ENCODE data around the gene RASD2.

RASD2 gene

DNA sequence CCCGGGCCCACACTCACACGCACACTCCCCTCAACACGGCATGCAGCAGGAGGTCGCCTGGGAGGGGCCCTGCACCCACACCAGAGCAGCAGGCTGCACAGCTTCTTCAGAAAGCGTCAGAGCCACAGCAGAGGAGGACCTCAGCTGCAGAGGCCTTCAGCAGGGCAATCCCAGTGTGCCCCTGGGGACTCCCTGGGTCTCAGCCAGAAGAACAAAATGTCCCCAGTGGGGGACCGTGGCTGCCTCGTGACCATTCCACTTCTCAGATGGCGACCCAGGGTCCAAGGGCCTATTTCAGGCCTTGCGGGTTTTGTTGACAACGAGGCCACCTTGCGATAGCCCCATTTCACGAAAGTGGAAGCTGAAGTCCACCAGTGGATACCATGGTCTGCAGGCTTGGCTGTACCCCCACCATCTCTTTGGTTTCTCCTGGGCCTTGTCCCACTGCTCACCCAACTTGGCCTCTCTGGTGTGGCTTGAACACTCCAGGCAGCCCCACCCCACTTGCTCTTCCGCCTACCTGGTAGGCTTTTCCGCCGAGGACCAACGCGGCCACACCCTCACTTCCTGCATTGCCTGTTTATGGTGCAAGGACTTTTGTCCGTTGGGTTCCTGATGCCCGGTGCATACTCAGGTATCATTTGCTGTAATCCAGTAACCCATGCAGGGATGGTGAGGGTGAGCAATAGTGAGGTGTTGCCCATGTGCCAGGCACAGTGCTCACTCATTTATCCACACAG lies 38.4 kb downstream of the RASD2 start:
- FAIRE-seq (no peak), DNase-seq (ENCODE audit: insufficient read length, low spot score) (no peak)

DNA sequence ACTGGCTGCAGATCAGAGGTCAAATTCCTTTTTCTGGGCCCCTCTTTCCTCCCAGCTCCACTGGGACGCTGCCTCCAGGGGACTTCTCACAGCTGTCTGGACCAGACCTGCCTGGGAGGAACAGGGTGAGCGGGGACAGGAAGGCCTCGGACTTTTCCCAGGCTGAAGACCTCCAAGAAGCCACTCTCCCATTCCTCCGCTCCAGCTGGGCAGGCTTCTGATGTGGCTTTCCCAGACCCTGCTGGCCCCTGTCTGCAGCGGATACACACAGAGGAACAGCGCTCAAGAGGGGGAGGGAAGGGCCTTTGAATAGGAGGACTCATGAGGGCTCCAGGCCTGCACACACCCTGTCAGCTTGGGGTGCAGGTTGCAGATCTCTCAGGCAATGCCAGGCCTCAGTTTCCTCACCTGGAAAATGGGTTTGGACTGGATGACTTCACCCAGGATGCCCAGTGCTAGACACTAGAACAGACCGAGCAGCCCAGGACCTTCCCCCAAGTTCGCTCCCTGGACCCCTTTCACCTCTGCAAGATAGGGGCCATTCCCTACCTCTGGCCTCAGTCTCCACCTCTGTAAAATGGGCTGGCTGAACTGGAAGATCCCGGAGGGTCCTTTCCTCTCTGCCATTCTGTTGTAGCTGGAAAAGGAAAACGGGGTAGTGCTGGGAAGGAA lies 39.9 kb downstream of the RASD2 start:
- no peak for FAIRE-seq
- DNase-seq (ENCODE audit: insufficient read length, low spot score) = no peak

DNA sequence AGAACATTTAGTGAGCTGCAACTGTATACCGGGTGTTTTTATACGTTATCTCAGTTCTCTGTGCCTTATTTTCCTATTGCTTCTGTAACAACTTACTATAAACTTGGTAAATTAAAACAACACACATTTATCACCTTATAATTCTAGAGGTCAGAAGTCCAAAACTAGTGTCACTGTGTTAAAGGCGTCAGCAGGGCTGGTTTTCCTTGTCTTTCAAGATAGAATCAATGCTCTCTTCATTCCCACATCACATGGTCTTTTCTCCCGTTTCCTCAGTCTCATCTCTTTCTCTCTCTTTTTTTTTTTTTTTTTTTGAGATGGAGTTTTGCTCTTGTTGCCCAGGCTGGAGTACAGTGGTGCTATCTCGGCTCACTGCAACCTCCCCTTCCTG lies 40.4 kb downstream of the RASD2 start:
- FAIRE-seq = no peak
- DNase-seq (ENCODE audit: insufficient read length, low spot score) = no peak

DNA sequence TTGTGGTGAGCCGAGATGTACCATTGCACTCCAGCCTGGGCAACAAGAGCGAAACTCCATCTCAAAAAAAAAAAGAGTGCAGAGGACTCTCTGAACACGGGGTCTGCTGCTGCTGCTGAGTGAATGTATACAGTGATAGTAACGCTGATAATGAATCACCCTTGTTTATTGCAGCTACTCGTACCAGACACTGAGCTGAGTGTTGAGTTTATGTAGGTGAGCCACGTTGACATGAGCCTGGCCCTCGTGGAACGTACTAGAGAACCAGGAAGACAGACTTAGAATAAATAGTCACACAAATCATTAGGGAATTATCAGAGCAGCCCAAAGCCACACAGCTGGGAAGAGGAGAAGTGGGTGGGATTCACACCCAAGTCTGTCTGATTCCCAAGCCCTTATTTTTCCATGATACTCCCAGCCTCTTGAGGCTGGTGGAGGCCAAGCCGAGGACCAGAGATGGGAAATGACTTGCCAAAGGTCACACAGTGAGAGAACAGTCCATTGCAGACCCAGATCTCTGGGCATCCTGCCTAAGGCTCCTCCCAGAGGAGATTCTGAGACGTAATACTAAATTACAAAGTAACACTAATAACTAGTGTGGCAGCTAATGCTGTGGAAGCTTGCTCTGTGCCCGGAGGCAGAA lies 41.7 kb downstream of the RASD2 start:
- FAIRE-seq (no peak), DNase-seq (ENCODE audit: insufficient read length, low spot score) (no peak)

DNA sequence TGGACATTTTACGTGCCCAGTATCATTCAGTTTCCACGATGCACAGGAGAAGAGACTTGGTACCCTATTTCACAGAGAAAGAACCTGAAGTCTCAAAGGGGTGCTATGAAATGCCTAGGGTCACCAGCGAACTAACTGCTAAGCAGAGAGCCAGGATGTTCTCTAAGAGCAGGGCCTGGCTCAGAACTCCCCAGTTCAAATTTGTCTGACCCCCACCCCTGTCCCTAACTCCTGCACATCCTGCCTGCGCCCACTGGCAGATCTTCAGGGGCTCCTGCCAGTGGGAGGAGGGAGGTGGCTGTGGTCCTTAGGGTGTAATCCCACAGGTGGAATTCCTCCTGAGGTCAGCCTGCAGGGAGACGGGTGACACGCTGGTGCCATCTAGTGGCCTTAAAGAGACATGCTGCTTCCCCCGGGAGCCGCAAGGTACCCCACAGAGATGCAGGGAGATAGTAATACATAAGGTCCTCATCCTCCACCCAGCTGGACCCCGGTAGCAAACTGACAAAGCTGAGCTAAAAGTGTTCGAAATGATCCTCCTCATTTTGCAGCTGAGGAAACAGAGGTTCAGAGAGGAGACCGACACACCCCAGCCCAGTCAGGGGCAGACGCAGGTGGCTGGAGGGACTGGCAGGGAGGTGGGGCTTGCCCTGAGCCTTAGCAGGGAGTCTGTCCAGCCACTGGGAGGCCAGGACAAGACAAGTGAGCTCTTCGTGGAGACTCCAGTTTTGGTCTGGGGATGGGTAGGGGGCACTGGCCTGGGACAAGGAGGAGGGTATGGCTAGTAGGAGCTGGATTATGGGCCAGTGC lies 42.4 kb downstream of the RASD2 start:
- DNase-seq (ENCODE audit: insufficient read length, low spot score) (peak; percentile 74), FAIRE-seq (no peak)

DNA sequence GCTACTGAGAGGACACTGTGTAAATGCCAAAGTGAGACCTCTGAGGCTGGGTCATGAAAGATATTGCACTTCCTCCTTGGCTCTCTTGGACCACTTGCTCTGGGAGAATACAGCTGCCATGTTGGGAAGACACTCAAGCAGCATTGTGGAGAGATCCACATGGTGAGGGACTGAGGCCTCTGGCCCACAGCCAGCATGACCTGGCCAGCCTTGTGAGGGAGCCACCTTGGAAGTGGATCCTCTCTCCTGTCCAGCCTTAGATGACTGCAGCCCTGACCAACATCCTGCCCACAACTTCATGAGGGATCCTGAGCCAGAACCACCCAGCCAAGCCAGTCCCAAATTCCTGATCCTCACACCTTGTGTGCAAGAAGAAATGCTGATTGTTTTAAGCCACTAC lies 46.1 kb downstream of the RASD2 start:
- DNase-seq (ENCODE audit: insufficient read length, low spot score) = no peak
- FAIRE-seq = no peak

DNA sequence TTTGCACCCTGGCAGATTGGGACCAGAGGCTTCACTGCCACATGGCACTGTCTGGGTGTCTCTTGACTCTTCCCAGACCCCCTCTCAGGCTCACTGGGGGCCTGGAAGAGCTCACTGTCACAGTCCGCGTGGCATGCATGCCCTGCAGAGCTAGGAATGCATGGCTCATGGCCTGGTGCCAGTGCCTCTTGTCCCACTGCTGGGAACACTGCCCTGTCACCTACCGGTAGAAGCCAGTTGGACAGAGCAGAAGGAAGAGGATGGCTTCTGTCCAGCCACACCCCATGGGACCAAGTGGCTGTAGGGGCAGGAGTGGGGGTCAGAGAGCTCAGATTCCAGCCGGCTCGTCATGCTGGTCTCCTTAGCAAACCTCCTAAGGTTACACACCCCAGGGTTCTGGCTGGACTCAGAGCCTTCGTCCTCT lies 46.8 kb downstream of the RASD2 start:
- no peak for FAIRE-seq
- DNase-seq (ENCODE audit: insufficient read length, low spot score) = no peak

DNA sequence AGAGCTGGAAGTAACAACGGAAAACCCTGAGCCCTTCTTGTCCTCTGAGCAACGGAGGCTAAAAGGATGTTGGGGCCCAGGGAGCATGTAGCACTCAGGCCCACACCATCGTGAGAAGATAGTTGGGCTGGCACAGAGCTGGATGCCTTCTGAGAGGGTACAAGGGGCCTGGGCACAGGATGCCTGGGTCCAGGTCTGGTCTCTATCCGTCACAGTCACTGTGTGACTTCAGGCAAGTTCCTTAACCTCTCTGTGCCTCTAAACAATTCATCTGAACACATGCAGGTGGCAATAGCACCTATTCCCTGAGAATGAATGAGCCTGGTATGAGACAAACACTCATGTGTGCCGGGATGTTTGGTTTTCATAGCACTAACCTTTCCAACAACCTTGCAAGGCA lies 47.3 kb downstream of the RASD2 start:
- no peak for FAIRE-seq

DNA sequence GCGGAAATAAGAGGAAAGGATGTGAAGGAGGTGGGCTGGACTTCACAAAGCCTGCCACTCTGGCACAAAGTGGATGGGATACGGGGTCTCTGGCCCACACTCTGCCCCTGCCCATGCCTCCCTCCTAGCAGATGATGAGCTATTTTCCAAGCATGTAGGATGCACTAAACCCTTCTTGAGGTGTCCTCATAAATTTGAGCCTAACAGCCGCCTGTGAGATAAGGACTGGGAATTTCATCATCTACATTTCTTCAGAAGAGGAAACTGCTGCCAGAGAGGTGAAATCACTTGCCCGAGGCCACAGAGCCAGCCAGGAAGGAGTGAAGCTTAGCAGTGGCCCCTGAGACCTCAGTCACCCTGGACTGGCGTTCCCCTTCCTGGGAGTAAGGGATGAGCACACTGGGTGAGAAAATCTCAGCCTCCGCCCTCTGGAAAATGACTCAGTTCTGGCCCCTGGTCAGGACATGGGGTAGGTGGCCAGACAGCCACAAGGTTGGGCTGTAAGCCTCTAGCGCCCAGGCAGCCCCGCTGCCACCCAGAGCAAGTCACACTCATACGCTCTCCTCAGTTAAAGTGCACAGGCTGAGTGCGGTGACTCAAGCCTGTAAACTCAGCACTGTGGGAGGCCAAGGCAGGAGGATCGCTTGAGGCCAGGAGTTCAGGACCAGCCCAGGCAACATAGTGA lies 48.6 kb downstream of the RASD2 start:
- DNase-seq (ENCODE audit: insufficient read length, low spot score) (peak; percentile 80), FAIRE-seq (peak; percentile 87)

More for the DNA sequence above, 47.3 kb downstream of the RASD2 start:
- no peak for DNase-seq (ENCODE audit: insufficient read length, low spot score)

DNA sequence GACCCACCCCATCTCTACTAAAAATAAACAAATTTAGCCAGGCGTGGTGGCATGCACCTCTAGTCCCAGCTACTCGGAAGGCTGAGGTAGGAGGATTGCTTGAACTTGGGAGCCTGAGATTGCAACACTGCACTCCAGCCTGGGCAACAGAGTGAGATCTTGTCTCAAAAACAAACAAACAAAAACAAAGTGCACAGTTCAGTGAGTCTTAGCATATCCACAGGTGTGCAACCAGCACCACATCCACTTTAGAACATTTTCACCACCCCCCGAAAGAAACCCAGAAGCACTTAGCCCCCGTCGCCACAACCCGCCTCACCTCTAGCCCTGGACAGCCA lies 49.1 kb downstream of the RASD2 start:
- DNase-seq (ENCODE audit: insufficient read length, low spot score) (no peak), FAIRE-seq (no peak)

DNA sequence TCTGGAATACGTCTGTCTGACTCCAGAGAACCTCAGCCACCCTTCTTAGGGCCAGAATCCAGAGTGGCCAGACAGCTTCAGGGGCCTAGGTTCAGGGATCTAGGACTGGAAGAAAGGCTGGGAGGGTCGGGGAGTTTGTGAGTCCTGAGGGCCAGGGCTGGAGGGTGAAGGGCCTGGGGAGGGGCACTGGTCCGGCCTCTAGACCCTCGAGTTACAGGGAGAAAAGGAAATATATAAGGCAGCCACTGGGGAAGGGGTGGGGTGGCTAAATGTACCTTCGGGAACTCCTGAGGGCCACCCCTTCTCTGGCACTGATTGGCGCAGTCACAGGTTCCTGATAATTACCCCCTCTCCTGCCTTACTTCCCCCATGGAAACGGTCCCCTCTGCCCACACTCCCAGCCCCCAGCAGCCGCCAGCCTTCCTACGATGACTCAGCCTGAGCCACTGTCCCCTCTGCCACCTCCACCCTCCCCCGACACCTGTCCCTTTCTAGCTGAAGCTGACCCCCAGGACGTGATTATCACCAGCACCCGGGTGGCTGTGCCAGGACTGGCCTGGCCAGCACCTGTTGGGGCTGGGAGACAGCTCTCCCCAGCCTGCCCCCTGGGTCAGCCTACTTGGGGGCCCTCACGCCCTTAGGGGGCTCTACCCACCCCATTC lies 50.1 kb downstream of the RASD2 start:
- FAIRE-seq (no peak), DNase-seq (ENCODE audit: insufficient read length, low spot score) (no peak)

DNA sequence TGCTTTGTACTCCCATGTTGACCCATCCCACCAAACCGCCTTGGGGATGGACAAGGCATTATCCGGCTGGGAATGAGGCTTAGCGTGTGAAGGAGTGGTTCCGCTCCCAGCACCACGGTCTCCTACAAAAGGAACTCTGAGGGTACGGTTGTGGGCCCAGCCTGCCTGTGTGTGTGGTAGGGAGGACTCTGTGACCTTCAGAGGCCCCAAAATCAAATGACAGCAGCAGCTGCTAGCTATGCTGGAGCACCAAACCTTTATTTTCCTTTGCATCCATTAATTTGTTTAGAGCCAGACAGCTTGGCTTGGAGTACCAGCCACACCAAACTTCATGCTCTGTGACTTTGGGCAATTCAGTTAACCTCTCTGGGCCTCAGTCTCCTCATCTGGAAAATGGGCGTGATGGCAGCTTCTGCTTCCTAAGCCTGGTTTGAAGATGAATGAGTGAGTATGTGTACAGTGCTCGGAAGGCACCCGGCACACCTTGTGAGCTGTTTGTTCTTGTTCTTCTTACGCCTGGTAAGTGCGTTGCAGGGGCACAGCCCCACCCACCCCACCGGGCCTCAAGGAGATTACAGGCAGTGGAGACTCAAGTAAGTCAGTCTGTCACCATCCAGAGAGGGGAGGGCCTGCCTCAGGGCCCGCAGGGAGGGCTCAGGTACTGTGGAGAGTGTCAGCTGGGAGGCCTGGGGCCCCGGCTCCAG lies 51.2 kb downstream of the RASD2 start:
- FAIRE-seq (no peak), DNase-seq (ENCODE audit: insufficient read length, low spot score) (no peak)

DNA sequence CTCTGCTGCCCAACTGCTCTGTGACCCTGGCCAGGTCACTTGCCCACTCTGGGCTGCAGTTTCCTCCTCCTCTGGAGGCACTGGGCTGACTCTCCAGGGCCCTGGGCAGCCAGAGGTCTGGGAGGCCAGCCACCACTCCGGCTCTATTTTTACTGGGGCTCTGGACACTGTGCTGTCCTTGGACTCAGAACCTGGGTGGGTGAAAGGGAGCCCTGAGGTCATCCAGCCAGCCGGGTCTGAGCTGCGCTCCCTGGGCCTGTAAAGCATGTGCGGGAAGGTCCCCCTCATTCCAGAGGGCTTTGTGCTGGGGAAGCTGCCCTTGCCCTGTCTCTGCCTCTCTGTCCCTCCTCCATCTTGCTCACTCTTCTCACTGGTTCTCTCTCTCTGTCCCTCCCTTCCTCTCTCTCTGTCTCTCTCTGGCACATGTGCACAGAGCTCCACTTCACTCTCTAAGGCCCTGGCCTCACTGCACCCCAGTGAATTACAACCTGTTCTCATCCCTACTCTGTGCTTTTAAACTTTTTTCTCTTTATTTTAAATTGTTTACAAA lies 51.9 kb downstream of the RASD2 start:
- DNase-seq (ENCODE audit: insufficient read length, low spot score) = no peak
- no peak for FAIRE-seq

DNA sequence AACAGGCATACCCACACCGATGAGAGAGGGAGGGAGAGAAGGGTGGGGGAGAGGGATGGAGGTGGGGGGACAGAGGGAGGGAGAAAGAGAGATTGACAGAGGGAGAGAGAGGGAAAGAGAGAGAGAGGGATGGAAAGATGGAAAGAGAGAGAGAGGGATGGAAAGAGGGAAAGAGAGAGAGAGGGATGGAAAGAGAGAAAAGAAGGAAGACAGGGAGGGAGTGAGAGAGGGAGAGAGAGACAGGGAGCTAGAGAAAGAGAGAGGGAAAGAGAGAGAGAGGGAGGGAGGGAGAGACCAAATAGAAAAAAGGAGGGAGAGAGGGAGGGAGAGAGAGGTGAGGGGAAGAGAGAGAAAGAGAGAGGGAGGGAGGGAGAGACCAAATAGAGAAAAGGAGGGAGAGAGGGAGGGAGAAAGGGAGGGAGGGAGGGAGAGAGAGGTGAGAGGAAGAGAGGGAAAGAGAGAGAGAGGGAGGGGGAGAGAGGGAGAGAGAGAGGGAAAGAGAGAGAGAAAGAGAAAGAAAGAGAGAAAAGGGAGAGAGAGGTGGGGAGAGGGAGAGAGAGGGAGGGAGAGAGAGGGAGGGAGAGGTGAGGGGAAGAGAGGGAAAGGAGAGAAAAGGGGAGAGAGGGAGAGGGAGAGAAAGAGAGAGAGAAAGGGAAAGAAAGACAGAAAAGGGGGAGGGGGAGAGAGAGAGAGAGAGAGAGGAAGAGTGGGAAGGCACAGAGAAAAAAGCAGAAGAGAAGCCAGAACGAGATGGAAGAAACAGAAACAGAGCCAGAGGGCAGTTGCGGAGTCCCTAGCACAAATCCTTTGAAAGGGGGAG lies 52.6 kb downstream of the RASD2 start:
- FAIRE-seq (no peak), DNase-seq (ENCODE audit: insufficient read length, low spot score) (no peak)

DNA sequence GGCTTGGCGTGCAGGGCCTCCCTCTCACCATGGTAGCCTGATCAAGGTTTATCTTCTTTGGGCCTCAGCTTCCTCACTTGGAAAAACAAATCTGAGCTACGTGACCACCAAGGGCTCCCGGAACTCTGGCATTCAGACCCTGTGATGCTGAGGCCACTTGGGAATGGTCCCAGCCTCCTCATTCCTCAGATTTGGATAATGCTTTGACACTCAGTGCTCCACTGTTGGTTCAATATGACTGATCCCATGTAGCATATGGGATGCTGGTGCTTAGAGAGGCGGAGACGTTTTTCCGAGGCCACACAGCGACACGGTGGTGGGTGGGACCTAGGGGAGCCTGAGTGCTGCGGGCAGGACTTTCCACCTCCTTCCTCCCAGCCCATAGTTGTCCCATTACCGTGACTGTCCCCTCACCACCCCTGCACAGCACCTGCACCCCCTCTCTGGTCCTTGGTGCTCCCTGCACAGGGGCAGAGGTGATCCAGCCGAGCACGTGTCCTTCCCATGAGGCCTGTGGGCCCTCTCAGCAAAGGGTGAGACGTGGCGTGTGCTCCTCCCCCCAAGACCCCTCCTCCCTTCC lies 53.4 kb downstream of the RASD2 start:
- FAIRE-seq = no peak
- DNase-seq (ENCODE audit: insufficient read length, low spot score) = no peak

DNA sequence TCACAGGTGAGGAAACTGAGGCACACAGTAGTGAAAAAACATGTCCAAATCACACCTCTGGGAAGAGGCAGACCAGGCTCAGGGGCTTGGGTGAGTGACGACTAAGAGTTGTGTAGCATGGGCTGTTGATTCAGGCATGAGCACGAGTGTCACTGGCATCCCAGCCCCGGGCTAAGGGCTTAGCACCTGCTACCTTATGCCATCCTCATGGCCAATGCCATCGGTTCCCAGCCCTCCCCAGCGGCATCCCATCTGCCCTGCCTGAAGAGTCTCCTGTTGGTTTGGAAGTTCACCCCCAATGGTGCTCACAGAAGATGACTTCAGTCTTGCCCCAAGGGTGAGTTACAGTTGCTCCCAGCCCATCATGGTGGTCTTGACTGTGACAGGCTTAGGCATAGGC lies 54.1 kb downstream of the RASD2 start:
- FAIRE-seq = no peak
- no peak for DNase-seq (ENCODE audit: insufficient read length, low spot score)

DNA sequence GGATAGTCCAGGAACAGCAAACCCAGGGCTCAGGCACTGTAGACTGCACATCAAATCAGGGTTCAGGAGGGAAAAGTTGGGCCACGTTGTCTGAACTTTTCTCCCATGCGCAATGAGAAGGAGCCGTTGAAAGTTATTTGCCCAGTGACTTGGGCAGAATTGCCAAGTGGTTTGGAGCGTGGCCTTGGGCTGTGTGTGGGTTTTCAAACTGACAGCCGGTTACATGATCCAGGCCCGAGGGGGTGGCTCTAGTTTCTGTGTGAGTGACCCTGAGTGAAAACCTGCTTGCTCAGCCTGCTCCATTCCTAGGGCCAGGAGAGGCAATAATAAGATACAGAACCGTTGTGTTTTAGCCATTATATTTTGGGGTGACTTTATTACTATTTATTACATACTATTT lies 56.2 kb downstream of the RASD2 start:
- FAIRE-seq = no peak
- no peak for DNase-seq (ENCODE audit: insufficient read length, low spot score)

Measured in HTR-8/SVneo (cell line).